Measurements from ENCODE around the gene RRH.
"Not testable (repeated sequence)": the region's sequence is repeated elsewhere in the genome, so short reads cannot be mapped to it uniquely, and the experiment has no call there.

The RRH gene

GRCh38 chr4:109827672-109828071 lies at the start of gene RRH:
Gene RRH, plus strand, starts transcription at chr4:109827972. Its CDS starts 56 bp downstream, at chr4:109828028.
- Histone ChIP-seq H3K9me3 (no peaks in the 10 kb centered on the region), H3K27me3 (no peaks in the 10 kb centered on the region), H3K27ac (no peak within 1 kb of the TSS), H3K4me1 (no peaks in the 10 kb centered on the region), H3K4me3 (no peak within 1 kb of the TSS), H3K36me3 (peaks cover 13 to 27% (median 26%) of the 10 kb centered on the region in 3 donors)
- intact Hi-C loops (cut with DNase I; ENCODE audit: low total_unique reads), result no loop called here
- no peak for DNase-seq
- TF ChIP-seq, protein P1, sequence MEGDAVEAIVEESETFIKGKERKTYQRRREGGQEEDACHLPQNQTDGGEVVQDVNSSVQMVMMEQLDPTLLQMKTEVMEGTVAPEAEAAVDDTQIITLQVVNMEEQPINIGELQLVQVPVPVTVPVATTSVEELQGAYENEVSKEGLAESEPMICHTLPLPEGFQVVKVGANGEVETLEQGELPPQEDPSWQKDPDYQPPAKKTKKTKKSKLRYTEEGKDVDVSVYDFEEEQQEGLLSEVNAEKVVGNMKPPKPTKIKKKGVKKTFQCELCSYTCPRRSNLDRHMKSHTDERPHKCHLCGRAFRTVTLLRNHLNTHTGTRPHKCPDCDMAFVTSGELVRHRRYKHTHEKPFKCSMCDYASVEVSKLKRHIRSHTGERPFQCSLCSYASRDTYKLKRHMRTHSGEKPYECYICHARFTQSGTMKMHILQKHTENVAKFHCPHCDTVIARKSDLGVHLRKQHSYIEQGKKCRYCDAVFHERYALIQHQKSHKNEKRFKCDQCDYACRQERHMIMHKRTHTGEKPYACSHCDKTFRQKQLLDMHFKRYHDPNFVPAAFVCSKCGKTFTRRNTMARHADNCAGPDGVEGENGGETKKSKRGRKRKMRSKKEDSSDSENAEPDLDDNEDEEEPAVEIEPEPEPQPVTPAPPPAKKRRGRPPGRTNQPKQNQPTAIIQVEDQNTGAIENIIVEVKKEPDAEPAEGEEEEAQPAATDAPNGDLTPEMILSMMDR (IDR thresholded peaks at IDR 0.05), result no peak

- H3K4me3 ChIP-seq; H3K27ac ChIP-seq; H3K27me3 ChIP-seq; intact Hi-C loops (cut with DNase I; ENCODE audit: low total_unique reads); H3K4me1 ChIP-seq; DNase-seq; H3K36me3 ChIP-seq; H3K9me3 ChIP-seq: not testable (repeated sequence)
Measured at GRCh38 chr4:109782092-109782491, 45.7 kb upstream of the RRH start.

DNA sequence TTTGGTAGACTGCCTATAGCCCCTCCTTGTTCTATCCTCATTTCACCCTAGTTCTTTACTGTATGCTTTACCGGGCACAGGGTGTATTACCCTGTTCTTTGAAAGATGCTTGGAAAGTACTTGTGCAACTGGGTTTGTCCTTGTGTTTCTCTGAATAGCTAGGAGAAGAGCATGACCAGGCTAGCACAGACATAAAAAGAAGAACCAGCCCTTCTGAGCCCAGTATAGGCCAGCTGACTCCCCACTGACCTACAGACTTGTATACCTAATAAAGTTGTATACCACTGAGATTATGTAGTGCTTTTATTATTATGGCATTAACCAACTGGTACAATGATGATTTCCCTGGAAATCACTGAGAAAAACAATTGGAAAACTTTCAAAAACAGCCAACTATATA lies 40.9 kb upstream of the RRH start:
- intact Hi-C loops (cut with DNase I; ENCODE audit: low total_unique reads), result no loop called here
- no peaks in the 10 kb centered on the region for H3K4me1 ChIP-seq
- DNase-seq, result no peak
- H3K36me3 ChIP-seq, result no peaks in the 10 kb centered on the region
- no peak overlapping the region for H3K27ac ChIP-seq
- H3K9me3 ChIP-seq, result no peaks in the 10 kb centered on the region
- no peak overlapping the region for H3K4me3 ChIP-seq
- TF ChIP-seq, protein P1 (IDR thresholded peaks at IDR 0.05), result no peak
- no peaks in the 10 kb centered on the region for H3K27me3 ChIP-seq

DNA sequence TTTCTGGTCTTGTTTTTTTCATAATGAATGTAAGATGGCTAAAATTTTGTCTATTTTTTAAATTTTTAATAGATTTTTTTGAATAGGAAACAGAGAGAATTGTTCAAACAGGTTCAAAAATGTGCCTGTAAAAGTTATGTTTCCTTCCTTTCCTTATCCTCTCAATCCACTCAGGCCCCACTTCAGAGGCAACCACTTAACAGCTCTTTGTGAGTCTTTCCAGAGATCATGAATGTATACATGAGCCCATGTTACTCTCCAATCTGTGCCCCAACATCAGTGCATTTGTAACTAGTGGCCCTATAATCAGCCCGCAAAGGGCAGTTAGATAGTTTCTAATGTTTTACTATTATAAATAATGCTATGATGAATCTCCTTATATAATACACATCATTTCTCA lies 40.0 kb upstream of the RRH start:
- no peaks in the 10 kb centered on the region for H3K36me3 ChIP-seq

DNA sequence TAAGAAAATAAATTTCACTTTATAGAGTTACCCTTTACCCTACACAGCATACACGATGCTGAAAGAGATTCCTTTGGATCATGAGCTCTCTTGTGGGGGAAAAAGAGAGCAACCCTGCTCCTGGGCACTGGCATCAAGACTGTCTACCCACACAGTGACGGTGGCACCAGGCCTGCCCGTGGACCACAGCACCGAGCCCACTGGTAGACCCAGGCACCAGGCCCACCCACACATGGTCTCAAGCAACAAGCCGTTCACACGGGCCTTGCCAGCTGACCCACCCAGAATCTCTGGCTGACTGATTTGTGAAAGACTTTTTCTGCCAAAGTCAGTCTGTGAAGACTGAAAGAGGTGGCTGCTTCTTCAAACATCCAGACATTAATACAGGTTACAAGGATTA lies 32.7 kb upstream of the RRH start:
- TF ChIP-seq, protein P1 (IDR thresholded peaks at IDR 0.05), result no peak
- H3K9me3 ChIP-seq, result peaks cover 0 to 5% (median 3%) of the 10 kb centered on the region in 3 donors
- DNase-seq, result no peak

More for the DNA sequence above, 40.0 kb upstream of the RRH start:
- no peaks in the 10 kb centered on the region for H3K9me3 ChIP-seq
- H3K27me3 ChIP-seq, result no peaks in the 10 kb centered on the region
- TF ChIP-seq, protein P1 (IDR thresholded peaks at IDR 0.05), result no peak
- no peaks in the 10 kb centered on the region for H3K4me1 ChIP-seq
- intact Hi-C loops (cut with DNase I; ENCODE audit: low total_unique reads), result no loop called here
- no peak overlapping the region for H3K27ac ChIP-seq
- DNase-seq, result no peak
- no peak overlapping the region for H3K4me3 ChIP-seq

DNA sequence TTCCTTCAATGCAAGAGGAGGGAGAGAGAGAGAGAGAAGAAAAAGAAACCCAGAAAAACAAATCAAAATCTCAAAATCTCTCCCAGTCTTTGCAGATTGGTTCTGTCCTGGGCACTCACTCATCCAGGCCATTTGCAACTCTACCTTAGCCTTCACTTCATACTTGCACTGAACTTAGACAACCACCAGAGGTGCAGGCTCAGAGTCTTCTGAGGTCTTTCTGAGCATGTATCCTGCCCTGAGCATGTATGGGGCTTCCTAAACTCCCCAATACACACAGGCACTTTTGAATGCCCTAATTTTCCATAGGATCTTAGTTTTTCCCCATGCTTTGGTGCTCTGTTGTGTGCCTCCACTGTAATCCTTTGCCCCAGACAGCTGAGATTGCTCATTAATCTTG lies 28.9 kb upstream of the RRH start:
- Histone ChIP-seq H3K27ac (no peak overlapping the region), H3K27me3 (no peaks in the 10 kb centered on the region), H3K9me3 (peaks cover 0 to 5% (median under 1%) of the 10 kb centered on the region in 3 donors), H3K4me3 (no peak overlapping the region), H3K4me1 (no peaks in the 10 kb centered on the region), H3K36me3 (no peaks in the 10 kb centered on the region)
- no peak for DNase-seq
- intact Hi-C loops (cut with DNase I; ENCODE audit: low total_unique reads), result no loop called here
- TF ChIP-seq, protein P1 (IDR thresholded peaks at IDR 0.05), result no peak

More for the DNA sequence above, 32.7 kb upstream of the RRH start:
- Histone ChIP-seq H3K4me1 (no peaks in the 10 kb centered on the region), H3K27ac (no peak overlapping the region), H3K27me3 (no peaks in the 10 kb centered on the region), H3K4me3 (no peak overlapping the region), H3K36me3 (no peaks in the 10 kb centered on the region)
- intact Hi-C loops (cut with DNase I; ENCODE audit: low total_unique reads), result no loop called here

All from tibial artery (tissue), 4 donors.